A673 (cell line): Measurements from ENCODE around the gene RHOF.

Experiments
- CTCF ChIP-seq: fragments of 300-800, 200-600 bp; sonication (generic); conservative IDR thresholded peaks from 2 replicates; pipeline ENCODE4 v1.5.1; 2017; ENCODE audit warnings: low read depth, mild to moderate bottlenecking, antibody characterized with exemption, low read length, moderate library complexity, mixed read lengths
- EZH2 ChIP-seq: fragments of 200-600 bp; sonication (generic); IDR thresholded peaks from 2 replicates; pipeline ENCODE4 v1.6.1; 2017; ENCODE audit warnings: borderline replicate concordance, low read depth, mild to moderate bottlenecking, mixed read lengths, antibody characterized with exemption, low read length; ENCODE audit not compliant: poor library complexity, severe bottlenecking

DNA sequence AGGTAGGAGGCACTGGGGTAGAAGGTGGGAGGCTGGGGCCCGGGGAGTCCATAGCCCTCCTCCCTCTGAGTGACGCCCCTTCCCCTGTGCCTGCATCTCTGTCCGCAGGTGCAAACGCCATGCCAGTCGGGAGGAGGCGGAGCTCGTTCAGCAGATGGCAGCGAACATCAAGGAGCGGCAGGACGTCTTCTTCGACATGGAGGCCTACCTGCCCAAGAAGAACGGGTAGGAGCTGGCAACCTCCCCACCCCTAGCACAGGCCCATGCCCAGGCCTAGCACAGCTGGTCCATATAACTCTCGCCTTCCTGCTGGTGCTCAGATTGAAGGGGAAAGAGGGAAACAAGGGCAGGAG is 45.3 kb downstream of the RHOF start:
- TF ChIP-seq CTCF: no peak
- TF ChIP-seq EZH2: no peak
